Measurements from ENCODE around the gene MIEF2. TPM values are rescaled to one million over a fixed set of nuclear protein-coding genes. Genes with fewer than 3 reads are reported as not detected.

The MIEF2 gene
- polyA plus RNA-seq, 3 donors = 3.5 to 6.1 (median 4.9) TPM

DNA sequence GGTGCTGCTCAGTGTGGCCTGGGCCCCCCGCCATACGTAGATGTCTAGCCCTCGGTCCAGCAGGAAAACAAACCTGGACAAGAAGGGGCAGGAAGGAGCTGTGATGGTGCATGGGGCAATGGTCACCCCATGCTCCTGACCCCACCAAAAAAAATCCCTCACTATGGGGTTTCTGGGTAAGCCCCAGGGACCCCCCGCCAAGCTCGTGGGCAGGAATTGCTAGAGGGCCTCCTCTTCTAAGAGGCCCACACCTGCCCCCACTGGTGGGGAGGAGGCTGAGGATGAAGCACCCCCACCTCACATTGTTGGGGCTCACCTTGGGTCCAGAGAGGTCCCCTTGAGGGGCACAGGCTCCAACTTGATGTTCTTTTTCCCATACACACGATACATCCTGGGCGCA lies 11.7 kb upstream of the MIEF2 start:
- H3K9ac ChIP-seq (ENCODE audit: insufficient read depth, low read length, poor library complexity, severe bottlenecking) = no peak overlapping the region

DNA sequence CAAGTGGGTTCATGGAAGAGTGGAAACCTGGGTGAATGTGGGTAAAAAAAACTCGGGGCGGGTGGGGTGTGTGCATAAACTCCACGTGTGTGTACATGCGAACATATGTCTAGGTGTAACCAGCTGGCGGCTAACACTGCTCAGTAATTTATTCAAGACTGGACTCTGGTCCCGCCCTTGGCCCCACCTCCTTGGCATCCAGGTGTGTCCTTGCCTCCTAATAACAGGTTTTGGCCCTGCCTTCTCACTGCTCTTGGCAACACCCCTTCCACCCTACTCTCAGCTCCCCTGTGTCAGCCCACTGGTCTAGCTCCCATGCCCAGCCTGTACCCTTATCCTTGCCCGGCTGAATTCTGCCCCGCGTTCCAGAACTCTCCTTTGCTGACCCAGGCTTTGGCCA lies 10.2 kb upstream of the MIEF2 start:
- Histone ChIP-seq H3K9ac (ENCODE audit: insufficient read depth, low read length, poor library complexity, severe bottlenecking) (no peak overlapping the region), H4K20me1 (ENCODE audit: insufficient read depth, low read length) (peaks cover 93% of the 10 kb centered on the region), H3K27ac (ENCODE audit: low read depth in 1 of 2, low read length in 2 of 2) (no peak overlapping the region), H3K9me3 (replicated peaks in 1 of 2; ENCODE audit: control insufficient read depth in 1 of 2, insufficient read depth in 1 of 2, low read length in 2 of 2) (no peaks in the 10 kb centered on the region), H3K36me3 (replicated peaks in 1 of 2; ENCODE audit: control insufficient read depth in 1 of 2, insufficient read depth in 2 of 2, low read length in 2 of 2) (peaks cover 87 to 97% of the 10 kb centered on the region in 2 donors), H3K4me3 (replicated peaks in 1 of 3; ENCODE audit: low read depth in 2 of 3, low read length in 3 of 3) (no peak overlapping the region), H3K4me2 (replicated peaks; ENCODE audit: extremely low read depth, low read length, poor library complexity, severe bottlenecking) (no peak overlapping the region), H3K79me2 (ENCODE audit: insufficient read depth, low read length) (peaks cover 5% of the 10 kb centered on the region), H3K4me1 (ENCODE audit: control insufficient read depth in 1 of 2, insufficient read depth in 2 of 2, low read length in 2 of 2) (no peaks in the 10 kb centered on the region), H3K27me3 (ENCODE audit: control insufficient read depth in 2 of 2, insufficient read depth in 2 of 2, low read length in 2 of 2) (no peaks in the 10 kb centered on the region), H2AFZ (ENCODE audit: insufficient read depth, low read depth, low read length, poor library complexity, severe bottlenecking) (no peak overlapping the region)
- H3K27ac Mint-ChIP-seq = peak overlapping the region in 3 of 7 donors; percentile 34 to 73 (median 41)
- DNase-seq = no peak
- peaks cover 91 to 99% of the 10 kb centered on the region in 2 donors for H3K36me3 Mint-ChIP-seq
- H3K4me3 Mint-ChIP-seq = no peak overlapping the region
- intact Hi-C loops (cut with micrococcal nuclease) = no loop called here
- H3K27me3 Mint-ChIP-seq (ENCODE audit: low read depth in 3 of 3) = peaks cover 0 to 3% (median 1%) of the 10 kb centered on the region in 3 donors
- H3K4me1 Mint-ChIP-seq = peaks cover 6% of the 10 kb centered on the region
- TF ChIP-seq, protein P1, sequence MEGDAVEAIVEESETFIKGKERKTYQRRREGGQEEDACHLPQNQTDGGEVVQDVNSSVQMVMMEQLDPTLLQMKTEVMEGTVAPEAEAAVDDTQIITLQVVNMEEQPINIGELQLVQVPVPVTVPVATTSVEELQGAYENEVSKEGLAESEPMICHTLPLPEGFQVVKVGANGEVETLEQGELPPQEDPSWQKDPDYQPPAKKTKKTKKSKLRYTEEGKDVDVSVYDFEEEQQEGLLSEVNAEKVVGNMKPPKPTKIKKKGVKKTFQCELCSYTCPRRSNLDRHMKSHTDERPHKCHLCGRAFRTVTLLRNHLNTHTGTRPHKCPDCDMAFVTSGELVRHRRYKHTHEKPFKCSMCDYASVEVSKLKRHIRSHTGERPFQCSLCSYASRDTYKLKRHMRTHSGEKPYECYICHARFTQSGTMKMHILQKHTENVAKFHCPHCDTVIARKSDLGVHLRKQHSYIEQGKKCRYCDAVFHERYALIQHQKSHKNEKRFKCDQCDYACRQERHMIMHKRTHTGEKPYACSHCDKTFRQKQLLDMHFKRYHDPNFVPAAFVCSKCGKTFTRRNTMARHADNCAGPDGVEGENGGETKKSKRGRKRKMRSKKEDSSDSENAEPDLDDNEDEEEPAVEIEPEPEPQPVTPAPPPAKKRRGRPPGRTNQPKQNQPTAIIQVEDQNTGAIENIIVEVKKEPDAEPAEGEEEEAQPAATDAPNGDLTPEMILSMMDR (IDR thresholded peaks at IDR 0.05) = no peak
- 94% methylated on average over 9 of the region's 9 CpGs for WGBS (ENCODE audit: insufficient coverage)
- H3K9me3 Mint-ChIP-seq = no peaks in the 10 kb centered on the region

More for the DNA sequence above, 11.7 kb upstream of the MIEF2 start:
- peaks cover 0 to 3% (median 1%) of the 10 kb centered on the region in 3 donors for H3K27me3 Mint-ChIP-seq (ENCODE audit: low read depth in 3 of 3)
- no peak overlapping the region for H2AFZ ChIP-seq (ENCODE audit: insufficient read depth, low read depth, low read length, poor library complexity, severe bottlenecking)
- H3K27ac ChIP-seq (ENCODE audit: low read depth in 1 of 2, low read length in 2 of 2) = no peak overlapping the region
- 95% methylated on average over 2 of the region's 7 CpGs for WGBS (ENCODE audit: insufficient coverage)
- TF ChIP-seq, protein P1 (IDR thresholded peaks at IDR 0.05) = no peak
- H3K4me2 ChIP-seq (replicated peaks; ENCODE audit: extremely low read depth, low read length, poor library complexity, severe bottlenecking) = no peak overlapping the region
- no peak overlapping the region for H3K4me3 Mint-ChIP-seq
- intact Hi-C loops (cut with micrococcal nuclease) = no loop called here
- peaks cover 83 to 97% of the 10 kb centered on the region in 2 donors for H3K36me3 Mint-ChIP-seq
- no peaks in the 10 kb centered on the region for H3K9me3 ChIP-seq (replicated peaks in 1 of 2; ENCODE audit: control insufficient read depth in 1 of 2, insufficient read depth in 1 of 2, low read length in 2 of 2)
- DNase-seq = no peak
- peaks cover 81 to 95% of the 10 kb centered on the region in 2 donors for H3K36me3 ChIP-seq (replicated peaks in 1 of 2; ENCODE audit: control insufficient read depth in 1 of 2, insufficient read depth in 2 of 2, low read length in 2 of 2)
- H3K27me3 ChIP-seq (ENCODE audit: control insufficient read depth in 2 of 2, insufficient read depth in 2 of 2, low read length in 2 of 2) = no peaks in the 10 kb centered on the region
- no peaks in the 10 kb centered on the region for H3K79me2 ChIP-seq (ENCODE audit: insufficient read depth, low read length)
- no peak overlapping the region for H3K4me3 ChIP-seq (replicated peaks in 1 of 3; ENCODE audit: low read depth in 2 of 3, low read length in 3 of 3)
- peaks cover 6% of the 10 kb centered on the region for H3K4me1 Mint-ChIP-seq
- H3K27ac Mint-ChIP-seq = peak overlapping the region in 3 of 7 donors; percentile 46 to 78 (median 68)
- peaks cover 88% of the 10 kb centered on the region for H4K20me1 ChIP-seq (ENCODE audit: insufficient read depth, low read length)
- H3K9me3 Mint-ChIP-seq = no peaks in the 10 kb centered on the region
- H3K4me1 ChIP-seq (ENCODE audit: control insufficient read depth in 1 of 2, insufficient read depth in 2 of 2, low read length in 2 of 2) = no peaks in the 10 kb centered on the region
